HepG2 (cell line): Measurements from ENCODE around the gene ERBB4. TPM values are rescaled to one million over a fixed set of nuclear protein-coding genes. Genes with fewer than 3 reads are reported as not detected.

Experiments used
- ATAC-seq: fragments of 200-7000 bp; cut with Tn5 transposase; 3 replicates; pipeline ENCODE4 v1.9.1; 2020; ENCODE audit warnings: mild to moderate bottlenecking, moderate library complexity
- BruUV-seq: library from RNA; stranded (reverse); fragments of 400-500 nt; replicated peaks from 2 replicates; lab custom pipeline; 2021; lab: Mats Ljungman, UMichigan
- CTCF ChIA-PET: fragments of 300-600 bp; formaldehyde crosslinking; extraction: SDS; loops from one replicate; lab custom pipeline; 2021; ENCODE audit warnings: low total read pairs, inconsistent platforms, low intra/inter-chr PET ratio; lab: Yijun Ruan, JAX
- POLR2A ChIA-PET: fragments of 350-600 bp; sonication (Branson Sonifier 250); formaldehyde crosslinking; loops from one replicate; lab custom pipeline; 2020; ENCODE audit warnings: antibody characterized with exemption, inconsistent platforms; lab: Yijun Ruan, JAX
- DNase-seq: peaks from one replicate; pipeline ENCODE4 v3.0.0-alpha.2; 2015; ENCODE audit warnings: low spot score
- FAIRE-seq: peaks from 3 replicates; lab custom pipeline; 2011; peaks lifted over from hg19 to GRCh38; lab: Jason Lieb, UNC
- H2AFZ ChIP-seq: one replicate; pipeline ENCODE4 v1.6.1; 2011; ENCODE audit warnings: low read length, inconsistent platforms
- H3K27ac ChIP-seq: fragments of 300-600 bp; 3 replicates; pipeline ENCODE4 v1.8.0; 2011; ENCODE audit warnings: mixed run types, mild to moderate bottlenecking, mixed read lengths, low read length, inconsistent platforms; ENCODE audit not compliant: insufficient read depth; ENCODE audit errors: extremely low read length
- H3K27me3 ChIP-seq, 2 experiments: fragments of 200-600 bp in 1 of 2; 2 replicates in 1 of 2; 3 replicates in 1 of 2; pipeline versions ENCODE4 v1.6.0 to v1.8.0; 2011; ENCODE audit warnings: low read length in 2 of 2, mild to moderate bottlenecking in 2 of 2, moderate library complexity in 2 of 2, inconsistent platforms in 1 of 2; ENCODE audit not compliant: insufficient read depth in 2 of 2, control insufficient read depth in 1 of 2
- H3K36me3 ChIP-seq, 2 experiments: fragments of 200-600 bp in 1 of 2; replicated peaks in 1 of 2; 2 replicates in 1 of 2; 3 replicates in 1 of 2; pipeline versions ENCODE4 v1.5.1 to v1.8.0; 2011; ENCODE audit warnings: low read length in 2 of 2, inconsistent platforms in 1 of 2; ENCODE audit not compliant: insufficient read depth in 2 of 2, control insufficient read depth in 1 of 2
- H3K4me1 ChIP-seq: 2 replicates; pipeline ENCODE4 v1.5.1; 2012; ENCODE audit warnings: low read length, inconsistent platforms; ENCODE audit not compliant: insufficient read depth
- H3K4me2 ChIP-seq: 2 replicates; pipeline ENCODE4 v1.6.0; 2011; ENCODE audit warnings: low read depth, low read length, inconsistent platforms
- H3K4me3 ChIP-seq, 3 experiments: fragments of 200-600 bp in 1 of 3; sonication (generic), shearing (Covaris generic) in 1 of 3; replicated peaks in 1 of 3; 2 replicates each; pipeline ENCODE4 v1.5.1; 2011 to 2016; ENCODE audit warnings: low read length in 3 of 3, inconsistent platforms in 2 of 3, low read depth in 2 of 3, mild to moderate bottlenecking in 2 of 3, control low read depth in 1 of 3, mixed read lengths in 1 of 3; ENCODE audit not compliant: insufficient read depth in 1 of 3
- H3K79me2 ChIP-seq: one replicate; pipeline ENCODE4 v1.6.1; 2011; ENCODE audit warnings: low read length, inconsistent platforms; ENCODE audit not compliant: insufficient read depth
- H3K9ac ChIP-seq: 2 replicates; pipeline ENCODE4 v1.6.0; 2011; ENCODE audit warnings: mild to moderate bottlenecking, low read depth, low read length, inconsistent platforms; ENCODE audit not compliant: insufficient read depth
- H3K9me3 ChIP-seq: 2 replicates; pipeline ENCODE4 v1.5.1; 2012; ENCODE audit warnings: mild to moderate bottlenecking, low read length
- H4K20me1 ChIP-seq: 2 replicates; pipeline ENCODE4 v1.6.0; 2011; ENCODE audit warnings: inconsistent platforms, mild to moderate bottlenecking, low read length, moderate library complexity; ENCODE audit not compliant: insufficient read depth
- ATF4 ChIP-seq, 2 experiments: fragments of 450-650 bp in 1 of 2; sonication (generic) in 1 of 2; formaldehyde crosslinking; IDR thresholded peaks; 2 replicates each; pipeline versions ENCODE4 v1.5.0 to v1.8.0; 2020 to 2022; ENCODE audit warnings: mild to moderate bottlenecking in 1 of 2, missing genetic modification reagents in 1 of 2
- CREBL2 ChIP-seq: sonication (generic); formaldehyde crosslinking; IDR thresholded peaks from 2 replicates; pipeline ENCODE4 v1.8.1; 2023; ENCODE audit warnings: missing genetic modification reagents, mild to moderate bottlenecking, borderline replicate concordance
- MAFF ChIP-seq: IDR thresholded peaks from 2 replicates; pipeline ENCODE4 v1.6.1; 2011; ENCODE audit warnings: low read depth, low read length, improper control_type of control experiment
- MAFK ChIP-seq, 2 experiments: IDR thresholded peaks in 1 of 2; conservative IDR thresholded peaks in 1 of 2; 2 replicates each; pipeline ENCODE4 v1.6.1; 2011; ENCODE audit warnings: improper control_type of control experiment in 2 of 2, low read length in 2 of 2
- NFE2L2 ChIP-seq: fragments of 150-350 bp; IDR thresholded peaks from 2 replicates; pipeline ENCODE4 v1.6.1; 2014; ENCODE audit warnings: low read length
- SMARCC2 ChIP-seq: fragments of 450-650 bp; IDR thresholded peaks from 2 replicates; pipeline ENCODE4 v1.6.1; 2017; ENCODE audit warnings: antibody characterized with exemption, mild to moderate bottlenecking
- SP4 ChIP-seq: sonication (generic); formaldehyde crosslinking; IDR thresholded peaks from 2 replicates; pipeline ENCODE4 v1.8.1; 2023; ENCODE audit warnings: mild to moderate bottlenecking, missing genetic modification reagents
- XBP1 ChIP-seq: sonication (generic); formaldehyde crosslinking; IDR thresholded peaks from 2 replicates; pipeline ENCODE4 v1.5.0; 2020; ENCODE audit warnings: missing genetic modification reagents
- ZBTB38 ChIP-seq: sonication (generic); formaldehyde crosslinking; IDR thresholded peaks from 2 replicates; pipeline ENCODE4 v1.5.1; 2020; ENCODE audit warnings: mild to moderate bottlenecking, missing genetic modification reagents
- ZNF7 ChIP-seq: IDR thresholded peaks from 2 replicates; pipeline ENCODE4 v1.6.1; 2016; ENCODE audit warnings: missing biosample characterization, missing genetic modification reagents
- WGBS: methylation state at CpG from one replicate; pipeline ENCODE4 v1.1.6; 2017; ENCODE audit warnings: low lambda C conversion rate; 5-methylcytosine and 5-hydroxymethylcytosine counted together
- in situ Hi-C: cut with HindIII; loops from 2 replicates; pipeline ENCODE4 v1.10.0; 2017; ENCODE audit warnings: low pct_unique_long_range_greater_than_20kb; ENCODE audit not compliant: extremely low pct_ligation_motif_present
- intact Hi-C: fragments of 100-400 bp; cut with micrococcal nuclease; formaldehyde crosslinking; loops from one replicate; pipeline ENCODE4 v1.10.0; 2022; ENCODE audit not compliant: unreplicated experiment
- polyA plus RNA-seq, 8 experiments: library from polyadenylated mRNA; depleted of rRNA in 3 of 8; stranded (reverse) in 7 of 8; unstranded in 1 of 8; fragments of >200 nt; fragmentation: Illumina TruSeq in 4 of 8; extraction: Trizol in 4 of 8; gene quantifications; 2 replicates each; pipeline versions ENCODE4 v1.2.1 to v1.2.3, GENCODE V29; 2011 to 2016; ENCODE audit warnings: low read depth in 4 of 8, missing spikeins in 1 of 8, mixed read lengths in 1 of 8; ENCODE audit not compliant: insufficient read depth in 1 of 8
- total RNA-seq, 5 experiments: library from RNA; depleted of rRNA; stranded (reverse); fragments of >200 nt; fragmentation: Illumina TruSeq; extraction: Trizol; gene quantifications; 2 replicates each; pipeline ENCODE4 v1.2.3, GENCODE V29; 2016; ENCODE audit warnings: low read depth in 1 of 5

Gene ERBB4
- total and polyA plus RNA-seq, 2 of the 13 experiments (the other 11 are each of a cell fraction or from before 2014, with no cell fraction given), result not detected

- TF ChIP-seq SMARCC2 (no peak), ZNF7 (CRISPR knock-in tag) (no peak), XBP1 (no peak), NFE2L2 (no peak), SP4 (no peak), ZBTB38 (no peak)
Observed at GRCh38 chr2:211867845-211868451, 670.7 kb downstream of the ERBB4 start (continued).

GRCh38 chr2:211864328-211864727 lies 674.3 kb downstream of the ERBB4 start:
- TF ChIP-seq ATF4 (CRISPR knock-in tag; IDR thresholded peaks at IDR 0.05), result no peak
- TF ChIP-seq MAFK (conservative IDR thresholded peaks at IDR 0.05 in 1 of 2, IDR thresholded peaks at IDR 0.05 in 1 of 2; ENCODE audit: low read length in 2 of 2), result peak; percentile 56 to 64; a peak in 3 of 4 replicates
- TF ChIP-seq MAFF, result 0 out of 2 replicates have a peak, but pooled peaks have one; percentile 7
- TF ChIP-seq CREBL2 (CRISPR knock-in tag), result no peak
- intact Hi-C loops, result no loop called here
- H3K27ac ChIP-seq, result no peak overlapping the region
- H3K4me1 ChIP-seq, result no peaks in the 10 kb centered on the region
- FAIRE-seq, result no peak
- no peaks in the 10 kb centered on the region for H3K36me3 ChIP-seq
- no peaks in the 10 kb centered on the region for H4K20me1 ChIP-seq
- H3K27me3 ChIP-seq, result no peaks in the 10 kb centered on the region
- H3K9me3 ChIP-seq, result 0 out of 2 replicates have a peak, but pooled peaks cover 4% of the 10 kb centered on the region
- no peak for ATAC-seq
- ChIA-PET POLR2A (no interaction called here), CTCF (no interaction called here)
- 10% methylated on average over 3 of the region's 3 CpGs for WGBS
- no peak overlapping the region for H2AFZ ChIP-seq
- in situ Hi-C loops, result no loop called here
- H3K4me2 ChIP-seq, result no peak overlapping the region
- no peaks in the 10 kb centered on the region for H3K79me2 ChIP-seq
- no TSS peak for BruUV-seq
- H3K4me3 ChIP-seq, result no peak overlapping the region
- H3K9ac ChIP-seq, result no peak overlapping the region
- no peak for DNase-seq
